K562 (cell line): ENCODE measurements around the gene GLIS2. TPM values are rescaled to one million over a fixed set of nuclear protein-coding genes. Genes with fewer than 3 reads are reported as not detected.

Experiments
- ATAC-seq: fragments of 200-7000 bp; cut with Tn5 transposase; 3 replicates; pipeline ENCODE4 v1.9.1; 2020; ENCODE audit warnings: moderate library complexity
- BruUV-seq: library from RNA; stranded (reverse); fragments of 400-500 nt; replicated peaks from 2 replicates; lab custom pipeline; 2021; lab: Mats Ljungman, UMichigan
- CTCF ChIA-PET: fragments of 300-600 bp; formaldehyde crosslinking; extraction: SDS; loops from one replicate; lab custom pipeline; 2021; ENCODE audit warnings: low intra/inter-chr PET ratio; lab: Yijun Ruan, JAX
- POLR2A ChIA-PET: fragments of 300-600, 350-650 bp; sonication (Branson Sonifier 250); formaldehyde crosslinking; extraction: SDS; loops from one replicate; lab custom pipeline; 2021; ENCODE audit warnings: antibody characterized with exemption, inconsistent platforms; lab: Yijun Ruan, JAX
- DNase-seq, 4 experiments: peaks; one replicate each; pipeline versions ENCODE4 v3.0.0 to v3.0.0-alpha.2; 2011 to 2018; ENCODE audit warnings: low spot score in 3 of 4, mixed read lengths in 3 of 4; ENCODE audit errors: extremely low read depth in 1 of 4
- FAIRE-seq: peaks from 2 replicates; lab custom pipeline; 2011; peaks lifted over from hg19 to GRCh38; lab: Jason Lieb, UNC
- H2AFZ ChIP-seq: 2 replicates; pipeline ENCODE4 v1.6.0; 2011; ENCODE audit warnings: low read depth, low read length, control low read depth, inconsistent platforms
- H3K27ac ChIP-seq: fragments of 200-600 bp; 3 replicates; pipeline ENCODE4 v1.8.0; 2011; ENCODE audit warnings: low read depth, mild to moderate bottlenecking, control low read depth, inconsistent platforms, low read length, moderate library complexity, mixed read lengths; ENCODE audit errors: extremely low read depth
- H3K27me3 ChIP-seq, 2 experiments: fragments of 300-600 bp in 1 of 2; 2 replicates in 1 of 2; 3 replicates in 1 of 2; pipeline versions ENCODE4 v1.6.0 to v1.8.0; 2011; ENCODE audit warnings: inconsistent platforms in 2 of 2, low read length in 2 of 2, mild to moderate bottlenecking in 1 of 2, mixed read lengths in 1 of 2, moderate library complexity in 1 of 2; ENCODE audit not compliant: control insufficient read depth in 2 of 2, insufficient read depth in 2 of 2
- H3K36me3 ChIP-seq: fragments of 300-600 bp; 3 replicates; pipeline ENCODE4 v1.8.0; 2011; ENCODE audit warnings: mild to moderate bottlenecking, low read length, inconsistent platforms; ENCODE audit not compliant: control insufficient read depth, insufficient read depth
- H3K4me1 ChIP-seq, 2 experiments: fragments of 200-600 bp in 1 of 2; replicated peaks in 1 of 2; 2 replicates in 1 of 2; 3 replicates in 1 of 2; pipeline versions ENCODE4 v1.5.1 to v1.8.0; 2011; ENCODE audit warnings: inconsistent platforms in 2 of 2, low read length in 2 of 2, mild to moderate bottlenecking in 1 of 2, mixed read lengths in 1 of 2, moderate library complexity in 1 of 2; ENCODE audit not compliant: control insufficient read depth in 2 of 2, insufficient read depth in 2 of 2
- H3K4me2 ChIP-seq: 2 replicates; pipeline ENCODE4 v1.6.1; 2011; ENCODE audit warnings: low read length, control low read depth, inconsistent platforms, mixed read lengths; ENCODE audit not compliant: insufficient read depth
- H3K4me3 ChIP-seq: fragments of 200-600 bp; sonication (generic), shearing (Covaris generic); 2 replicates; pipeline ENCODE4 v1.5.1; 2016; ENCODE audit warnings: control low read depth, inconsistent platforms
- H3K79me2 ChIP-seq: fragments of 200-600 bp; 3 replicates; pipeline ENCODE4 v1.8.0; 2011; ENCODE audit warnings: low read length, inconsistent platforms; ENCODE audit not compliant: control insufficient read depth, insufficient read depth
- H3K9ac ChIP-seq, 2 experiments: 2 replicates each; pipeline versions ENCODE4 v1.6.0 to v1.6.1; 2011; ENCODE audit warnings: low read depth in 2 of 2, low read length in 2 of 2, control low read depth in 1 of 2, inconsistent platforms in 1 of 2, mild to moderate bottlenecking in 1 of 2, mixed read lengths in 1 of 2; ENCODE audit not compliant: insufficient read depth in 1 of 2
- H3K9me1 ChIP-seq: one replicate; pipeline ENCODE4 v1.6.0; 2011; ENCODE audit warnings: inconsistent platforms, mild to moderate bottlenecking, low read length, moderate library complexity; ENCODE audit not compliant: control insufficient read depth, insufficient read depth
- H3K9me3 ChIP-seq: replicated peaks from 2 replicates; pipeline ENCODE4 v1.5.1; 2011; ENCODE audit warnings: low read depth, low read length, inconsistent platforms; ENCODE audit not compliant: control insufficient read depth, insufficient read depth
- H4K20me1 ChIP-seq: replicated peaks from 2 replicates; pipeline ENCODE4 v1.6.1; 2011; ENCODE audit warnings: low read length, inconsistent platforms, mixed read lengths; ENCODE audit not compliant: control insufficient read depth, insufficient read depth
- E2F6 ChIP-seq, 2 experiments: IDR thresholded peaks; 2 replicates each; pipeline ENCODE4 v1.6.1; 2011; ENCODE audit warnings: borderline replicate concordance in 1 of 2, control low read depth in 1 of 2, low read depth in 1 of 2, low read length in 1 of 2, mild to moderate bottlenecking in 1 of 2, mixed read lengths in 1 of 2, moderate library complexity in 1 of 2; ENCODE audit not compliant: insufficient read depth in 1 of 2, insufficient read length in 1 of 2, poor library complexity in 1 of 2, severe bottlenecking in 1 of 2; ENCODE audit errors: extremely low read depth in 1 of 2
- ETS1 ChIP-seq: conservative IDR thresholded peaks from 2 replicates; pipeline ENCODE4 v1.6.1; 2011; ENCODE audit warnings: low read depth, mild to moderate bottlenecking, low read length; ENCODE audit not compliant: control insufficient read depth
- NRF1 ChIP-seq, 2 experiments: fragments of 450-650 bp; IDR thresholded peaks in 1 of 2; conservative IDR thresholded peaks in 1 of 2; 2 replicates each; pipeline ENCODE4 v1.6.1; 2014; ENCODE audit warnings: mild to moderate bottlenecking in 2 of 2
- PCBP1 ChIP-seq: fragments of 200-400 bp; formaldehyde crosslinking; IDR thresholded peaks from 2 replicates; pipeline ENCODE4 v1.6.1; 2018; ENCODE audit warnings: mild to moderate bottlenecking, low read depth, low read length; ENCODE audit not compliant: poor library complexity, severe bottlenecking
- RBM15 ChIP-seq: fragments of 200-400 bp; formaldehyde crosslinking; IDR thresholded peaks from 2 replicates; pipeline ENCODE4 v1.6.1; 2018; ENCODE audit warnings: mild to moderate bottlenecking, low read length, moderate library complexity; ENCODE audit not compliant: insufficient read depth
- SIN3A ChIP-seq, 2 experiments: fragments of 150-350 bp in 1 of 2; IDR thresholded peaks; 2 replicates each; pipeline ENCODE4 v1.6.1; 2011 to 2016; ENCODE audit warnings: borderline replicate concordance in 2 of 2, low read depth in 2 of 2, low read length in 2 of 2, mild to moderate bottlenecking in 2 of 2, moderate library complexity in 2 of 2; ENCODE audit not compliant: control insufficient read depth in 1 of 2
- SIRT6 ChIP-seq: IDR thresholded peaks from one replicate; pipeline ENCODE4 v1.6.1; 2012; ENCODE audit warnings: low read depth, mild to moderate bottlenecking, control low read depth, inconsistent platforms, low read length, moderate library complexity
- ZBTB1 ChIP-seq: sonication (generic); formaldehyde crosslinking; IDR thresholded peaks from 2 replicates; pipeline ENCODE4 v1.8.1; 2023; ENCODE audit warnings: missing genetic modification reagents, low read depth, mild to moderate bottlenecking, borderline replicate concordance
- WGBS: fragments of 100-300 bp; shearing (Covaris generic); methylation state at CpG from one replicate; pipeline ENCODE4 v1.1.6; 2016; ENCODE audit warnings: low coverage, mixed read lengths; ENCODE audit not compliant: insufficient coverage; ENCODE audit errors: missing lambda C conversion rate; 5-methylcytosine and 5-hydroxymethylcytosine counted together
- in situ Hi-C: fragments of 300-500 bp; cut with MboI; formaldehyde crosslinking; loops from 4 replicates; pipeline ENCODE4 v1.15.0; 2018; ENCODE audit warnings: inconsistent platforms, mixed read lengths
- intact Hi-C: fragments of 100-400 bp; cut with micrococcal nuclease; formaldehyde crosslinking; loops from 2 replicates; pipeline ENCODE4 v1.14.2; 2022
- polyA plus RNA-seq, 8 experiments: library from polyadenylated mRNA; depleted of rRNA in 4 of 8; stranded (reverse) in 5 of 8; unstranded in 3 of 8; fragments of >200 nt; fragmentation: Nextera tagmentation in 2 of 8; fragmentation: Illumina TruSeq in 1 of 8; extraction: Ambion mirVana in 2 of 8; extraction: Trizol in 1 of 8; gene quantifications; 2 replicates each; pipeline versions ENCODE4 v1.2.1 to v1.2.3, GENCODE V29; 2011 to 2014; ENCODE audit warnings: inconsistent platforms in 1 of 8, missing spikeins in 1 of 8
- total RNA-seq, 7 experiments: library from RNA; depleted of rRNA in 6 of 7; stranded (reverse); fragments of >200 nt in 6 of 7; fragmentation: Illumina TruSeq in 2 of 7; extraction: Trizol in 2 of 7; gene quantifications; 2 replicates each; pipeline versions ENCODE4 v1.2.1 to v1.2.3, GENCODE V29; 2011 to 2021; ENCODE audit warnings: low replicate concordance in 1 of 7
- TF ChIP-seq, protein P1 (sequence below), 2 experiments: IDR thresholded peaks; 2 replicates each; pipeline ENCODE4 v1.6.1; 2012; ENCODE audit warnings: improper control_type of control experiment in 2 of 2, low read depth in 2 of 2, low read length in 2 of 2, borderline replicate concordance in 1 of 2
- TF ChIP-seq, protein P2 (sequence below): fragments of 200-800 bp; sonication (Bioruptor generic); IDR thresholded peaks from 2 replicates; pipeline ENCODE4 v1.6.1; 2017; ENCODE audit warnings: missing genetic modification characterization, missing compliant biosample characterization
- TF ChIP-seq, protein P3 (sequence below): sonication (generic); formaldehyde crosslinking; IDR thresholded peaks from 2 replicates; pipeline ENCODE4 v1.8.0; 2022; ENCODE audit warnings: missing genetic modification reagents, mild to moderate bottlenecking, moderate library complexity, borderline replicate concordance

GLIS2 gene
- total and polyA plus RNA-seq, 9 of the 15 experiments (the other 6 are each of a cell fraction or from before 2014, with no cell fraction given) = 0.10 to 9.0 (median 0.57) TPM

GRCh38 chr16:4372001-4372577, 56.2 kb downstream of the GLIS2 start:
- CTCF ChIA-PET = no interaction called here
- TF ChIP-seq, protein P1, sequence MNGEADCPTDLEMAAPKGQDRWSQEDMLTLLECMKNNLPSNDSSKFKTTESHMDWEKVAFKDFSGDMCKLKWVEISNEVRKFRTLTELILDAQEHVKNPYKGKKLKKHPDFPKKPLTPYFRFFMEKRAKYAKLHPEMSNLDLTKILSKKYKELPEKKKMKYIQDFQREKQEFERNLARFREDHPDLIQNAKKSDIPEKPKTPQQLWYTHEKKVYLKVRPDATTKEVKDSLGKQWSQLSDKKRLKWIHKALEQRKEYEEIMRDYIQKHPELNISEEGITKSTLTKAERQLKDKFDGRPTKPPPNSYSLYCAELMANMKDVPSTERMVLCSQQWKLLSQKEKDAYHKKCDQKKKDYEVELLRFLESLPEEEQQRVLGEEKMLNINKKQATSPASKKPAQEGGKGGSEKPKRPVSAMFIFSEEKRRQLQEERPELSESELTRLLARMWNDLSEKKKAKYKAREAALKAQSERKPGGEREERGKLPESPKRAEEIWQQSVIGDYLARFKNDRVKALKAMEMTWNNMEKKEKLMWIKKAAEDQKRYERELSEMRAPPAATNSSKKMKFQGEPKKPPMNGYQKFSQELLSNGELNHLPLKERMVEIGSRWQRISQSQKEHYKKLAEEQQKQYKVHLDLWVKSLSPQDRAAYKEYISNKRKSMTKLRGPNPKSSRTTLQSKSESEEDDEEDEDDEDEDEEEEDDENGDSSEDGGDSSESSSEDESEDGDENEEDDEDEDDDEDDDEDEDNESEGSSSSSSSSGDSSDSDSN (IDR thresholded peaks at IDR 0.05; ENCODE audit: borderline replicate concordance in 1 of 2, low read depth in 2 of 2, low read length in 2 of 2) = peak in 1 of 2 experiments; percentile 77; a peak in 1 of 4 replicates
- TF ChIP-seq RBM15 (no peak), SIN3A (IDR thresholded peaks at IDR 0.05; ENCODE audit: borderline replicate concordance in 2 of 2, control insufficient read depth in 1 of 2, low read depth in 2 of 2, low read length in 2 of 2) (no peak; a peak in 1 of 4 replicates), ZBTB1 (CRISPR knock-in tag) (0 out of 2 replicates have a peak, but pooled peaks have one; percentile 22), SIRT6 (no peak), PCBP1 (peak; percentile 16), ETS1 (0 out of 2 replicates have a peak, but pooled peaks have one; percentile 36), E2F6 (IDR thresholded peaks at IDR 0.05; ENCODE audit: borderline replicate concordance in 1 of 2, extremely low read depth in 1 of 2, insufficient read depth in 1 of 2, insufficient read length in 1 of 2, low read depth in 1 of 2, low read length in 1 of 2, poor library complexity in 1 of 2, severe bottlenecking in 1 of 2) (peak in 1 of 2 experiments; percentile 58), NRF1 (conservative IDR thresholded peaks at IDR 0.05 in 1 of 2, IDR thresholded peaks at IDR 0.05 in 1 of 2) (peak in 1 of 2 experiments; percentile 41; a peak in 1 of 4 replicates)
- TF ChIP-seq, protein P2, sequence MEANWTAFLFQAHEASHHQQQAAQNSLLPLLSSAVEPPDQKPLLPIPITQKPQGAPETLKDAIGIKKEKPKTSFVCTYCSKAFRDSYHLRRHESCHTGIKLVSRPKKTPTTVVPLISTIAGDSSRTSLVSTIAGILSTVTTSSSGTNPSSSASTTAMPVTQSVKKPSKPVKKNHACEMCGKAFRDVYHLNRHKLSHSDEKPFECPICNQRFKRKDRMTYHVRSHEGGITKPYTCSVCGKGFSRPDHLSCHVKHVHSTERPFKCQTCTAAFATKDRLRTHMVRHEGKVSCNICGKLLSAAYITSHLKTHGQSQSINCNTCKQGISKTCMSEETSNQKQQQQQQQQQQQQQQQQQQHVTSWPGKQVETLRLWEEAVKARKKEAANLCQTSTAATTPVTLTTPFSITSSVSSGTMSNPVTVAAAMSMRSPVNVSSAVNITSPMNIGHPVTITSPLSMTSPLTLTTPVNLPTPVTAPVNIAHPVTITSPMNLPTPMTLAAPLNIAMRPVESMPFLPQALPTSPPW (CRISPR knock-in tag) = peak; percentile 39
- TF ChIP-seq, protein P3, sequence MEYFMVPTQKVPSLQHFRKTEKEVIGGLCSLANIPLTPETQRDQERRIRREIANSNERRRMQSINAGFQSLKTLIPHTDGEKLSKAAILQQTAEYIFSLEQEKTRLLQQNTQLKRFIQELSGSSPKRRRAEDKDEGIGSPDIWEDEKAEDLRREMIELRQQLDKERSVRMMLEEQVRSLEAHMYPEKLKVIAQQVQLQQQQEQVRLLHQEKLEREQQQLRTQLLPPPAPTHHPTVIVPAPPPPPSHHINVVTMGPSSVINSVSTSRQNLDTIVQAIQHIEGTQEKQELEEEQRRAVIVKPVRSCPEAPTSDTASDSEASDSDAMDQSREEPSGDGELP (CRISPR knock-in tag) = peak; percentile 28; the same call in 1 of the 2 replicates

More at GRCh38 chr16:4372001-4372577, 56.2 kb downstream of the GLIS2 start:
- BruUV-seq = no TSS peak
- intact Hi-C loops = no loop called here
- POLR2A ChIA-PET = no interaction called here
- in situ Hi-C loops = no loop called here
- Histone ChIP-seq H3K4me3 (peak overlapping the region; percentile 60), H3K27ac (peak overlapping the region; percentile 76; the same call in 2 of the 3 replicates), H3K4me2 (peak overlapping the region; percentile 75), H3K36me3 (peaks cover 8% of the 10 kb centered on the region; the same call in 2 of the 3 replicates), H3K79me2 (peaks cover 14% of the 10 kb centered on the region), H3K4me1 (peaks cover 49 to 83% of the 10 kb centered on the region in 2 experiments), H4K20me1 (peaks cover 6% of the 10 kb centered on the region; the same call in 1 of the 2 replicates), H3K9me3 (no peaks in the 10 kb centered on the region), H3K9me1 (peaks cover 5% of the 10 kb centered on the region), H2AFZ (peak overlapping the region; percentile 26; the same call in 1 of the 2 replicates), H3K27me3 (no peaks in the 10 kb centered on the region), H3K9ac (peak overlapping the region; percentile 59 to 92)
- ATAC-seq (peak; percentile 72), FAIRE-seq (no peak), DNase-seq (peak; percentile 60 to 77 (median 70))
- WGBS = 4% methylated on average over 24 of the region's 43 CpGs
